Activated T-helper 2 cell treated with anti-CD3 and anti-CD28 coated beads, Interferon-gamma antibody, Interleukin-2, Interleukin-4, amounts not matched to agents 10 μg/mL and 5 μg/mL and 100 μg/mL, durations not matched to agents 14 hours and 24 hours and 36 hours (primary cell): Measurements from ENCODE around the gene FER. TPM values are rescaled to one million over a fixed set of nuclear protein-coding genes. Genes with fewer than 3 reads are reported as not detected.

Experiments used
- DNase-seq: peaks from one replicate; pipeline ENCODE4 v3.0.0; 2021; ENCODE audit warnings: low spot score
- H3K27ac Mint-ChIP-seq: one replicate; pipeline ENCODE4 v1.8.0; 2021; ENCODE audit warnings: mixed read lengths
- H3K27me3 Mint-ChIP-seq: one replicate; pipeline ENCODE4 v1.8.0; 2021; ENCODE audit warnings: low read depth, mixed read lengths
- H3K36me3 Mint-ChIP-seq: one replicate; pipeline ENCODE4 v1.8.0; 2021; ENCODE audit warnings: low read depth, mixed read lengths
- H3K4me1 Mint-ChIP-seq: one replicate; pipeline ENCODE4 v1.8.0; 2021; ENCODE audit warnings: low read depth, mixed read lengths
- H3K4me3 Mint-ChIP-seq: one replicate; pipeline ENCODE4 v1.8.0; 2021; ENCODE audit warnings: low read depth, mild to moderate bottlenecking, moderate library complexity, mixed read lengths
- H3K9me3 Mint-ChIP-seq: one replicate; pipeline ENCODE4 v1.8.0; 2021; ENCODE audit warnings: mixed read lengths
- intact Hi-C: fragments of 100-400 bp; cut with micrococcal nuclease; formaldehyde crosslinking; loops from one replicate; pipeline ENCODE4 v1.15.1; 2023
- total RNA-seq: library from RNA; stranded (reverse); gene quantifications from 2 replicates; pipeline ENCODE4 v1.2.3, GENCODE V29; 2022

Gene FER
- total RNA-seq, 1 donor from 2014 or later: 7.0 TPM

- no peak overlapping the region for H3K27ac Mint-ChIP-seq
- H3K36me3 Mint-ChIP-seq: no peaks in the 10 kb centered on the region
- H3K4me3 Mint-ChIP-seq: no peak overlapping the region
- H3K27me3 Mint-ChIP-seq: no peaks in the 10 kb centered on the region
- no peaks in the 10 kb centered on the region for H3K4me1 Mint-ChIP-seq
- intact Hi-C loops: no loop called here
- no peaks in the 10 kb centered on the region for H3K9me3 Mint-ChIP-seq
- DNase-seq: no peak
Measured at GRCh38 chr5:109105631-109106267, 358.1 kb downstream of the FER start.

GRCh38 chr5:109111680-109112079 is 364.0 kb downstream of the FER start:
- no peaks in the 10 kb centered on the region for H3K9me3 Mint-ChIP-seq

DNA sequence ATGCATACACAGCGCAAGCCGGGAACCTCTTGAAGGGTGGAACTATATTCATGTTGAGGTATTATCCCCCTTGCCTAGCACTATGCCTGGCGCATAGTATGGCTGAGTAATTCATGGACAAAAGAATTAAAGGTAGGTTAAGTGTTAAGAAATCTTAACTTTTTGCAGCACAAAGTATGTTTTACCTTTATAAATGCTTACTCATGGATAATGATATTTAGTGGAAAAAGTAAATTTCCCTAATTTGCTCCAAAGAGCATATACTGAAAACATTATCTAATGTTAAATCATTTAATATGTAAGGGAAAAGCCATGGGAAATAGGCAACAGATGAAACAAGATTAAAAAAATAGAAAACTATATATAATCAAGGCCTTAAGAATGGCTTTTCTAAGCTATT is 365.9 kb downstream of the FER start:
- DNase-seq: no peak
- Mint-ChIP-seq H3K4me1 (no peaks in the 10 kb centered on the region), H3K4me3 (no peak overlapping the region), H3K27ac (no peak overlapping the region), H3K36me3 (no peaks in the 10 kb centered on the region), H3K9me3 (no peaks in the 10 kb centered on the region), H3K27me3 (no peaks in the 10 kb centered on the region)
- intact Hi-C loops: no loop called here

More at GRCh38 chr5:109111680-109112079, 364.0 kb downstream of the FER start:
- Mint-ChIP-seq H3K4me3 (no peak overlapping the region), H3K4me1 (no peaks in the 10 kb centered on the region), H3K36me3 (no peaks in the 10 kb centered on the region), H3K27ac (no peak overlapping the region), H3K27me3 (no peaks in the 10 kb centered on the region)
- DNase-seq: no peak
- intact Hi-C loops: no loop called here

DNA sequence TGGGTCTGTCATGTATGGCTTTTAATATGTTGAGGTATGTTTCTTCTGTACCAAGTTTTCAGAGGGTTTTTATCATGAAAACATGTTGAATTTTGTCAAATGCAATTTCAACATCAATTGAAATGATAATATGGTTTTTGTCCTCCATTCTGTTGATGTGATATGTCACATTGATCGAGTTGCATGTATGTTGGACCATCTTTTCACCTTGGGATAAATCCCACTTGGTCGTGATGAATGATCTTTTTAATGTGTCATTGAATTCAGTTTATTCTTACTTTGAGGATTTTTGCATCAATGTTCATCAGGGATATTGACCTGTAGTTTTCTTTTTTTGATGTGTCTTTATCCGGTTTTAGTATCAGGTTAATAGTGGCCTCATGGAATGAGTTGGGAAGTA is 373.5 kb downstream of the FER start:
- Mint-ChIP-seq H3K4me3 (no peak overlapping the region), H3K36me3 (no peaks in the 10 kb centered on the region), H3K27me3 (no peaks in the 10 kb centered on the region), H3K4me1 (no peaks in the 10 kb centered on the region), H3K9me3 (no peaks in the 10 kb centered on the region), H3K27ac (no peak overlapping the region)
- intact Hi-C loops: no loop called here
- no peak for DNase-seq

DNA sequence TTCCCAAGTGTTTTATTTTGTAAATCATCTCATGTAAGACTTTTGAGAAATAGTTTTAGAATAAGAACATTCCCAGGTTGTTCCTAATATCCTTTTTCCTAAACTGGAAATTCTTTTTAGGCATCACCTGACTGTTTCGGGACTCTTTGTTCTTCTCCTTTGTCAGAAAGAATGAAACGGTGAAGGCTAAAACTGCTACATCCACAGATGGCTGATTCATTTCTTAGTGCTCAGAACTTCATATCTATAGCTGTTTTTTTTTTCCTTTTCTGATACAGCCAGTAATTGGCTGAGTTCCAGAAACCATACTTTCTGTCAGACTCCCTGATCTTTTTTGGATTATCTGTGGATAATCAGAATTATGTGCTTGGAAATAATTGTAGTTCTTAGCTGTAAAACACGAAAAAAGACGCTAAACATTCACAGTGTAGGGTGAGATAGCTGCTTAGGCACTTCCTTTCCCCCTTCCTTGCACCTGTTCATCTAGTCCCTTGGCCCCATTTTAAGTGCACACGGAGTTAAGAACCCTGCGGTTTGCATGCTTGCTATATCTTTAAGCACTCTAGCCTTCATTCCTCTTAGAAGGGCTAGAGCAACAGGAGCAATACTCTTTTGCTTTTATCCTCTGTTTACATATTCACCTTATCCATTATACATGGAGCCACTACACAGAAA is 378.2 kb downstream of the FER start:
- H3K36me3 Mint-ChIP-seq: no peaks in the 10 kb centered on the region
- DNase-seq: no peak
- H3K4me3 Mint-ChIP-seq: no peak overlapping the region
- H3K27me3 Mint-ChIP-seq: no peaks in the 10 kb centered on the region
- H3K9me3 Mint-ChIP-seq: no peaks in the 10 kb centered on the region
- H3K4me1 Mint-ChIP-seq: no peaks in the 10 kb centered on the region
- no peak overlapping the region for H3K27ac Mint-ChIP-seq
- intact Hi-C loops: no loop called here

DNA sequence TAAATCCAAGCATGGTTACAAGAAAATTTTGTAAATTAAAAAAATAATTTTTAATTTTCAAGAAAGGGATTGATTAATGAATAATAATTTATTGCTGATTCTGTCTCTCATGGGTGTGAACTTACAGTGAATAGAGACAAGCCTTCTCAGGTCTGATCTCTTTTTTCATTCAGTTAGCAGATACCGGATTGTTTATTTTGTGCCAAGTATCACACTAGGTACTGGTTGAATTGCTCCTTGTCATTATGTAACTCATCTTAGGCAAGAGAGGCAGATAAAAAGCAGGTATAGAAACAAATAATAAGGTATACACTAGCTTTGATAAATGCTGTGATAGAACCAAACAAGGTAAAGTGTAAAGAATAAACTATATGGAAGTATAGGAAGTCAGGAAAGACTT is 378.8 kb downstream of the FER start:
- no peak overlapping the region for H3K4me3 Mint-ChIP-seq
- intact Hi-C loops: no loop called here
- H3K4me1 Mint-ChIP-seq: no peaks in the 10 kb centered on the region
- DNase-seq: no peak
- H3K36me3 Mint-ChIP-seq: no peaks in the 10 kb centered on the region
- H3K9me3 Mint-ChIP-seq: no peaks in the 10 kb centered on the region
- no peaks in the 10 kb centered on the region for H3K27me3 Mint-ChIP-seq
- H3K27ac Mint-ChIP-seq: no peak overlapping the region

- H3K27ac Mint-ChIP-seq: no peak overlapping the region
- H3K9me3 Mint-ChIP-seq: no peaks in the 10 kb centered on the region
- no peaks in the 10 kb centered on the region for H3K4me1 Mint-ChIP-seq
- no peak for DNase-seq
- intact Hi-C loops: no loop called here
- no peak overlapping the region for H3K4me3 Mint-ChIP-seq
- H3K27me3 Mint-ChIP-seq: no peaks in the 10 kb centered on the region
- no peaks in the 10 kb centered on the region for H3K36me3 Mint-ChIP-seq
Measured at GRCh38 chr5:109136906-109137305, 389.2 kb downstream of the FER start.

DNA sequence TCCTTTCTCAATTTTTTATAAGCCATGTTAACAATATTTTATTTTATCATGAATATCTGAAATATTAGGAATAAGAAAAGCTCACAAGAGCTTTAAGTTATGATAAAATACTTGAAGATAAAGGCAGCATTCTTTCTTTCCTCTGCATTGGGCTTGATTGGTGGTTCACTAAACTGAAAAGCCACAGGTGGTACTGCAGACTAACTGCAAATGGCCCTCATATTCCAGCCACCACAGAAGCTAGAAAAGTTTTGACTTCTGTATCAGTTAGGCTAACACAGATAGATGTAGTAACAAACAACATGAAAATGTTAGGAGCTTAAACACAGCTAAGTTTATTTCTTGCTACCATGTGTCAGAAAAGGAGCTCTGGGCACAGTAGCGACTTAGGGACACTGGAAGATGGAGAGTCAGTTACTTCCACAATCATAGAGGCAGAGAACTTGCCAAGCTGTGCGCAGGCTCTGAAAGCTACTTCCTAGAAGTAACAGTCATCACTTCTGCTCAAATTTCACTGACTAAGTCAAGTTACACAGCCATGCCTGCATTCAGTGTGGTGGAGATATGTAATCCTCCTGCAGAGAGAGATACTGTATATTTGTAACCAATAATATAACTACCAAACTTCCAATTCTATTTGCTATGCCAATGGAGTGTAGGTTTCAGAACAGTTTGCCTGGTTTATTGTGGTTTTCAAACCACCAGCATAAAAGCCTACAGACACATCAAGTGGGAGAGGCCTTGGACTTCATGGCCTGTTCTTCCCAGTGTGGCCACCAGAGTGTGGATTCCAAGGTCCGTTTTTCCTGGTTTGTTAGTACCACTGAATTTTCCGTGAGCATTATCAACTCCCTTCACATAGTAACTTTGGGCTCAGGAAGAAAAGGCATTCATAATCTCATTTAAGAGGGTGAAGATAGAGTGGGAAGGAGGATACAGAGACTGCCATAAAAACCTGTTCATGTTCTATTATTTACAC is 393.8 kb downstream of the FER start:
- no peaks in the 10 kb centered on the region for H3K36me3 Mint-ChIP-seq
- no peak overlapping the region for H3K27ac Mint-ChIP-seq
- H3K9me3 Mint-ChIP-seq: no peaks in the 10 kb centered on the region
- no peak for DNase-seq
- H3K27me3 Mint-ChIP-seq: no peaks in the 10 kb centered on the region
- intact Hi-C loops: no loop called here
- no peak overlapping the region for H3K4me3 Mint-ChIP-seq
- H3K4me1 Mint-ChIP-seq: no peaks in the 10 kb centered on the region

- Mint-ChIP-seq H3K4me1 (no peaks in the 10 kb centered on the region), H3K9me3 (no peaks in the 10 kb centered on the region)
- intact Hi-C loops: no loop called here
Measured at GRCh38 chr5:109143031-109143430, 395.3 kb downstream of the FER start.

GRCh38 chr5:109145139-109145538 is 397.4 kb downstream of the FER start:
- DNase-seq: no peak
- H3K27me3 Mint-ChIP-seq: no peaks in the 10 kb centered on the region
- H3K9me3 Mint-ChIP-seq: no peaks in the 10 kb centered on the region
- H3K4me1 Mint-ChIP-seq: no peaks in the 10 kb centered on the region
- H3K27ac Mint-ChIP-seq: no peak overlapping the region
- intact Hi-C loops: no loop called here
- no peaks in the 10 kb centered on the region for H3K36me3 Mint-ChIP-seq
- no peak overlapping the region for H3K4me3 Mint-ChIP-seq

More at GRCh38 chr5:109143031-109143430, 395.3 kb downstream of the FER start:
- no peaks in the 10 kb centered on the region for H3K27me3 Mint-ChIP-seq
- H3K4me3 Mint-ChIP-seq: no peak overlapping the region
- DNase-seq: no peak
- no peaks in the 10 kb centered on the region for H3K36me3 Mint-ChIP-seq
- H3K27ac Mint-ChIP-seq: no peak overlapping the region

- H3K4me1 Mint-ChIP-seq: no peaks in the 10 kb centered on the region
- intact Hi-C loops: no loop called here
- no peak overlapping the region for H3K27ac Mint-ChIP-seq
- no peak overlapping the region for H3K4me3 Mint-ChIP-seq
- no peaks in the 10 kb centered on the region for H3K36me3 Mint-ChIP-seq
- H3K27me3 Mint-ChIP-seq: no peaks in the 10 kb centered on the region
- DNase-seq: no peak
- no peaks in the 10 kb centered on the region for H3K9me3 Mint-ChIP-seq
Measured at GRCh38 chr5:109146591-109146990, 398.9 kb downstream of the FER start.

DNA sequence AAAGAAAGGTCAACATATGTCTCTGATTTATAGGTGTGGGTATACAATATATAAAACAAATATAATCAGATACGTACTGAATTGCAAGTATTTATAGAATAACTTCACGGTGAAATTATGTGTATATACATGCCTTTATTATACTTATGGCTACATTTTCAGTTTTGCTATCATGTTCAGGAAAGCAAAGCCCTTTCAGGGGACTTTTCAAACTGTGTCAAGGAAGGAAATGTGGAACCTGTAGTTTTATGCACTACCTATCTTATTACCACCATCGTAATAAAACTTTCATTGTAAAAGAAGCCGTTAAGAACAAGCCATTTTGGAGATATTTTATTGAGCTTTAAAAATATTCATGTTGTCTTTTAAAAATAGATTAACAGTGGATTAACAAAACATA is 404.9 kb downstream of the FER start:
- intact Hi-C loops: no loop called here
- H3K9me3 Mint-ChIP-seq: no peaks in the 10 kb centered on the region
- H3K4me1 Mint-ChIP-seq: peaks cover 3% of the 10 kb centered on the region
- H3K4me3 Mint-ChIP-seq: no peak overlapping the region
- DNase-seq: no peak
- H3K36me3 Mint-ChIP-seq: no peaks in the 10 kb centered on the region
- peaks cover 1% of the 10 kb centered on the region for H3K27me3 Mint-ChIP-seq
- no peak overlapping the region for H3K27ac Mint-ChIP-seq

GRCh38 chr5:109155625-109156024 is 407.9 kb downstream of the FER start:
- H3K36me3 Mint-ChIP-seq: no peaks in the 10 kb centered on the region
- H3K9me3 Mint-ChIP-seq: no peaks in the 10 kb centered on the region
- no peak for DNase-seq
- no peak overlapping the region for H3K4me3 Mint-ChIP-seq
- peaks cover 3% of the 10 kb centered on the region for H3K4me1 Mint-ChIP-seq
- peaks cover 4% of the 10 kb centered on the region for H3K27me3 Mint-ChIP-seq
- H3K27ac Mint-ChIP-seq: no peak overlapping the region
- intact Hi-C loops: no loop called here
